T-helper 9 cell (primary cell): ENCODE results near the gene OR6C74.

Source experiments
- DNase-seq: peaks from one replicate; pipeline ENCODE4 v3.0.0-alpha.2; 2020
- total RNA-seq, 2 donors: gene quantifications; one replicate each; lab custom pipeline; 2026; lab: John Stamatoyannopoulos, UW

OR6C74 gene
- total RNA-seq: 0 reads per million in 2 donors

- no peak for DNase-seq
Measured at GRCh38 chr12:55244309-55244708, at the start of gene OR6C74. OR6C74 (plus strand) TSS chr12:55244609; CDS start chr12:55247288, 2,679 bp downstream.

- no peak for DNase-seq
Measured at GRCh38 chr12:55220725-55221124, 23.7 kb upstream of the OR6C74 start, which contains the start of gene OR10A7. OR10A7 (plus strand) TSS chr12:55221025; CDS start chr12:55221025, 0 bp downstream.

GRCh38 chr12:55226523-55226922 lies 17.9 kb upstream of the OR6C74 start:
- no peak for DNase-seq

- no peak for DNase-seq
Measured at GRCh38 chr12:55227643-55228042, 16.8 kb upstream of the OR6C74 start.

- DNase-seq: no peak
Measured at GRCh38 chr12:55246159-55246558, 1.8 kb downstream of the OR6C74 start.

GRCh38 chr12:55250944-55251343 lies 6.5 kb downstream of the OR6C74 start:
- DNase-seq: no peak

- DNase-seq: no peak
Measured at GRCh38 chr12:55253281-55253680, 8.9 kb downstream of the OR6C74 start.

GRCh38 chr12:55256831-55257230 lies 12.4 kb downstream of the OR6C74 start:
- no peak for DNase-seq

- no peak for DNase-seq
Measured at GRCh38 chr12:55258303-55258702, 13.9 kb downstream of the OR6C74 start.

GRCh38 chr12:55280991-55281390 lies 36.6 kb downstream of the OR6C74 start:
- no peak for DNase-seq

- DNase-seq: no peak
Measured at GRCh38 chr12:55289999-55290398, 45.6 kb downstream of the OR6C74 start.
